SU-DHL-6 (cell line): ENCODE measurements around the gene TEKT3.

Experiments used
- H2AFZ ChIP-seq: fragments of 200-600 bp; sonication (generic); 2 replicates; pipeline ENCODE4 v1.6.1; 2014; ENCODE audit warnings: low read depth, mild to moderate bottlenecking, moderate library complexity, mixed read lengths, antibody characterized with exemption, low read length; ENCODE audit not compliant: severe bottlenecking
- H3F3A ChIP-seq: fragments of 200-600 bp; shearing (Covaris generic); 2 replicates; pipeline ENCODE4 v1.6.0; 2016; ENCODE audit warnings: antibody characterized with exemption, mild to moderate bottlenecking; ENCODE audit not compliant: insufficient read depth
- H3K27ac ChIP-seq: fragments of 200-600 bp; sonication (generic); 2 replicates; pipeline ENCODE4 v1.5.1; 2016; ENCODE audit warnings: low read depth, mild to moderate bottlenecking, low read length, moderate library complexity, mixed read lengths
- H3K27me3 ChIP-seq: fragments of 200-600 bp; sonication (generic), shearing (Covaris generic); 2 replicates; pipeline ENCODE4 v1.6.0; 2014; ENCODE audit warnings: mild to moderate bottlenecking, low read length
- H3K36me3 ChIP-seq: fragments of 200-600 bp; sonication (generic); 2 replicates; pipeline ENCODE4 v1.6.1; 2014; ENCODE audit warnings: mild to moderate bottlenecking, low read length, mixed read lengths
- H3K4me2 ChIP-seq: fragments of 300-600, 200-600 bp; shearing (Covaris generic), sonication (generic); 2 replicates; pipeline ENCODE4 v1.6.0; 2014; ENCODE audit warnings: low read length, low read depth, mild to moderate bottlenecking; ENCODE audit not compliant: poor library complexity, severe bottlenecking
- H3K4me3 ChIP-seq: fragments of 200-600 bp; sonication (generic); 2 replicates; pipeline ENCODE4 v1.5.1; 2014; ENCODE audit warnings: antibody characterized with exemption, low read length, mild to moderate bottlenecking, mixed read lengths; ENCODE audit not compliant: insufficient read depth, poor library complexity, severe bottlenecking
- H3K79me2 ChIP-seq: fragments of 200-600 bp; sonication (generic); 2 replicates; pipeline ENCODE4 v1.6.1; 2014; ENCODE audit warnings: mild to moderate bottlenecking, low read length, moderate library complexity; ENCODE audit not compliant: insufficient read depth
- H3K9ac ChIP-seq: fragments of 200-600 bp; sonication (generic); 2 replicates; pipeline ENCODE4 v1.7.0; 2014; ENCODE audit warnings: mild to moderate bottlenecking, low read length
- H3K9me2 ChIP-seq: fragments of 200-600 bp; sonication (generic); replicated peaks from 2 replicates; pipeline ENCODE4 v1.6.1; 2014; ENCODE audit warnings: low read length; ENCODE audit not compliant: insufficient read depth
- H3K9me3 ChIP-seq: fragments of 200-600 bp; sonication (generic); 2 replicates; pipeline ENCODE4 v1.6.1; 2014; ENCODE audit warnings: low read length, mixed read lengths; ENCODE audit not compliant: insufficient read depth
- H4K20me1 ChIP-seq: fragments of 200-600 bp; sonication (generic); 2 replicates; pipeline ENCODE4 v1.6.1; 2014; ENCODE audit warnings: low read depth, mild to moderate bottlenecking, antibody characterized with exemption, low read length, moderate library complexity, mixed read lengths
- EZH2phosphoT487 ChIP-seq: fragments of 200-600 bp; sonication (generic), shearing (Covaris generic); conservative IDR thresholded peaks from 2 replicates; pipeline ENCODE4 v1.6.1; 2018; ENCODE audit warnings: mild to moderate bottlenecking, antibody characterized with exemption, low read length, moderate library complexity, mixed read lengths
- TF ChIP-seq, protein P1 (sequence below): fragments of 200-600 bp; sonication (generic); IDR thresholded peaks from one replicate; pipeline ENCODE4 v1.5.1; 2017; ENCODE audit warnings: antibody characterized with exemption, mild to moderate bottlenecking, low read length, moderate library complexity; ENCODE audit not compliant: insufficient read depth, poor library complexity, severe bottlenecking

Gene TEKT3

DNA sequence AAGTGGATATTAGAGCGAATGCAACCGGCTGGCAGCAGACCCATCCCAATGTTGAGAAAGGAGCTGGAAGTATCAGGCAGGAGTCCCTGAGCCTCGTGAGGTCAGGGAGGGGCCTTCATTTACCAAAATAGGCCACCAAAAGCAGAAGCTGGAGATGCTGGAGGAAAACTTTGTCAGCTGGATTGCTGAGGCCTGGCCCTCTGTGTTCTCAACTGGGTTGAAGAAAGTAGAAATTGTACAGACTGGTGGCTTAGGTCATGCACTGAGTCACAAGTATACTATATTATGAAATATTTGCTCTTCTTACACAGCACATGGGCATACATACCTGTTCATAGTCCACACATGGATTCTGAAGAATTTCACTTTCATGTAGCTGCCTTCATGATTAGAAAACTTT, 23.2 kb upstream of the TEKT3 start:
- no peak overlapping the region for H2AFZ ChIP-seq
- no peak overlapping the region for H3K9ac ChIP-seq
- TF ChIP-seq EZH2phosphoT487: no peak
- TF ChIP-seq, protein P1, sequence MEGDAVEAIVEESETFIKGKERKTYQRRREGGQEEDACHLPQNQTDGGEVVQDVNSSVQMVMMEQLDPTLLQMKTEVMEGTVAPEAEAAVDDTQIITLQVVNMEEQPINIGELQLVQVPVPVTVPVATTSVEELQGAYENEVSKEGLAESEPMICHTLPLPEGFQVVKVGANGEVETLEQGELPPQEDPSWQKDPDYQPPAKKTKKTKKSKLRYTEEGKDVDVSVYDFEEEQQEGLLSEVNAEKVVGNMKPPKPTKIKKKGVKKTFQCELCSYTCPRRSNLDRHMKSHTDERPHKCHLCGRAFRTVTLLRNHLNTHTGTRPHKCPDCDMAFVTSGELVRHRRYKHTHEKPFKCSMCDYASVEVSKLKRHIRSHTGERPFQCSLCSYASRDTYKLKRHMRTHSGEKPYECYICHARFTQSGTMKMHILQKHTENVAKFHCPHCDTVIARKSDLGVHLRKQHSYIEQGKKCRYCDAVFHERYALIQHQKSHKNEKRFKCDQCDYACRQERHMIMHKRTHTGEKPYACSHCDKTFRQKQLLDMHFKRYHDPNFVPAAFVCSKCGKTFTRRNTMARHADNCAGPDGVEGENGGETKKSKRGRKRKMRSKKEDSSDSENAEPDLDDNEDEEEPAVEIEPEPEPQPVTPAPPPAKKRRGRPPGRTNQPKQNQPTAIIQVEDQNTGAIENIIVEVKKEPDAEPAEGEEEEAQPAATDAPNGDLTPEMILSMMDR: no peak
- H3K4me3 ChIP-seq: no peak overlapping the region
- H3K36me3 ChIP-seq: no peaks in the 10 kb centered on the region
- H3K9me2 ChIP-seq: no peaks in the 10 kb centered on the region
- no peaks in the 10 kb centered on the region for H4K20me1 ChIP-seq
- H3F3A ChIP-seq: no peaks in the 10 kb centered on the region
- no peaks in the 10 kb centered on the region for H3K9me3 ChIP-seq
- no peaks in the 10 kb centered on the region for H3K27me3 ChIP-seq
- no peak overlapping the region for H3K27ac ChIP-seq
- H3K4me2 ChIP-seq: no peak overlapping the region
- no peaks in the 10 kb centered on the region for H3K79me2 ChIP-seq

DNA sequence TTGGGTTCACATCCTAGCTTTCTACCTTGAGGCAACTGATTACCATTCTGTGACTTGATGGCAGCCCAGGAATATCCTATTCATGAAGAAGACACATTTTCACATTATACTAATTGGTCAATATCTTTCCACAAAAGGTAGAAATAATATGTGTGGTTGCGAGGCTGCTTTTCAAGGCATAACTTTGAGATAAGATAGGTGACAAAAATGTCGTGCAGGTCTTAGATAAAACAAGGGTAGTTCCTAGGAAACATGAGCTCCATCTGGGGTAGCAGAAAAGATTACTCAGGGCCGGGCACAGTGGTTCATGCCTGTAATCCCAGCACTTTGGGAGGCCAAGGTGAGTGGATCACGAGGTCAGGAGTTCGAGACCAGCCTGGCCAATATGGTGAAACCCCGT, 22.3 kb upstream of the TEKT3 start:
- Histone ChIP-seq H3K9me3 (no peaks in the 10 kb centered on the region), H3K79me2 (no peaks in the 10 kb centered on the region), H3K9me2 (no peaks in the 10 kb centered on the region), H4K20me1 (no peaks in the 10 kb centered on the region), H3K9ac (no peak overlapping the region), H2AFZ (no peak overlapping the region), H3F3A (no peaks in the 10 kb centered on the region), H3K27ac (no peak overlapping the region), H3K27me3 (no peaks in the 10 kb centered on the region), H3K4me3 (no peak overlapping the region), H3K36me3 (no peaks in the 10 kb centered on the region), H3K4me2 (no peak overlapping the region)
- TF ChIP-seq, protein P1: no peak
- no peak for TF ChIP-seq EZH2phosphoT487

DNA sequence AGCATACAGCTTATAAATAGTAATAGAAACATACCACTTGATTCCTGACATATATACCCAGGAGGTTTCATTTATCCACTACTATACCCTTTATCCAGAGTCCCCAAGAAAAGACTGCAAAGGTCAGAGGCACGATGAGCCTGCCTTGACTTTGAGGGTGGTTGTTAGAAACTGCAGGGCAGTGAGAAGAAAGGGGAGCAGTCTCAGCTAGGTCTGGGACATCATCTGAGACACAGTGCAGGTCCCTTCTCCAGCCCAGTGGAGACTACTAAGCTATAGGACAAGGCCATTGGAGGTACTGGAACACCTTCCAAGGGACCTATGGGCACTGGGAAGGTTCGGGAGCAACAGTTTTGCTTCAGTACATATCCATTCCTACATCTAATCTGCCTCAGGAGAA, 20.2 kb upstream of the TEKT3 start:
- no peaks in the 10 kb centered on the region for H3K79me2 ChIP-seq
- no peak overlapping the region for H3K4me3 ChIP-seq
- no peak for TF ChIP-seq EZH2phosphoT487
- TF ChIP-seq, protein P1: no peak
- no peaks in the 10 kb centered on the region for H4K20me1 ChIP-seq
- no peak overlapping the region for H3K4me2 ChIP-seq
- no peaks in the 10 kb centered on the region for H3K9me2 ChIP-seq
- no peak overlapping the region for H2AFZ ChIP-seq
- H3K9ac ChIP-seq: no peak overlapping the region
- H3K9me3 ChIP-seq: no peaks in the 10 kb centered on the region
- no peaks in the 10 kb centered on the region for H3F3A ChIP-seq
- no peak overlapping the region for H3K27ac ChIP-seq
- H3K36me3 ChIP-seq: no peaks in the 10 kb centered on the region
- H3K27me3 ChIP-seq: no peaks in the 10 kb centered on the region

DNA sequence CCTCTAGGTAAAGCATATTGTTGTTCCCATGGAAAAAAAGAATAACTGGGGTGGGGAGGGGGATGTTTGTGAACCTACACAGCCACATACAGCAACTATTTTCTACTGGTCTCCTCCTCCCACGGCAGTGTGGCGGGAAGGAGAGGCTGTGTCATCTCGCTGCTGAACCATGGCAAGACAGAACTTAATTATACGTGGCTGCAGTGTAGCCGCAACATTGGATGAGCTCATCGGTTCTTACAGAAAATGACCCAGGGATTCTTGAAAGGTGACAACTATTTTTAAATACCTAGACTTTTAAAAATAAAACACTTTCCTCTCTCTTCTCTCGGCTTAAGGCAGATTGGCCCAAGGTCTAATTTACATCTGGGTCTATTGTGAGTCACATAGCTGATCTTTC, 19.8 kb upstream of the TEKT3 start:
- no peak overlapping the region for H2AFZ ChIP-seq
- no peaks in the 10 kb centered on the region for H3K9me3 ChIP-seq
- H3K4me2 ChIP-seq: no peak overlapping the region
- no peaks in the 10 kb centered on the region for H3K9me2 ChIP-seq
- H3K79me2 ChIP-seq: no peaks in the 10 kb centered on the region
- no peak overlapping the region for H3K27ac ChIP-seq
- H3K9ac ChIP-seq: no peak overlapping the region
- no peaks in the 10 kb centered on the region for H3K27me3 ChIP-seq
- no peaks in the 10 kb centered on the region for H4K20me1 ChIP-seq
- H3K36me3 ChIP-seq: no peaks in the 10 kb centered on the region
- TF ChIP-seq EZH2phosphoT487: no peak
- TF ChIP-seq, protein P1: no peak
- no peaks in the 10 kb centered on the region for H3F3A ChIP-seq
- H3K4me3 ChIP-seq: no peak overlapping the region
